Sigmoid colon (tissue), 4 donors: ENCODE measurements around the gene AVPR1B.

Source experiments
- CTCF ChIP-seq, 4 experiments: fragments of 450-650 bp in 3 of 4; fragments of 200-600 bp in 1 of 4; IDR thresholded peaks; one replicate each; pipeline ENCODE4 v1.5.1; 2016 to 2019; ENCODE audit warnings: antibody characterized with exemption in 4 of 4, mild to moderate bottlenecking in 3 of 4, moderate library complexity in 2 of 4
- EP300 ChIP-seq, 4 donors: sonication (generic); formaldehyde crosslinking; IDR thresholded peaks; one replicate each; pipeline ENCODE4 v1.6.1; 2017; ENCODE audit warnings: antibody characterized with exemption in 4 of 4
- POLR2A ChIP-seq, 2 donors: fragments of 450-650 bp; IDR thresholded peaks; one replicate each; pipeline ENCODE4 v1.6.1; 2016; ENCODE audit warnings: antibody characterized with exemption in 2 of 2, mild to moderate bottlenecking in 2 of 2, moderate library complexity in 2 of 2
- POLR2AphosphoS5 ChIP-seq, 4 donors: sonication (generic); formaldehyde crosslinking; IDR thresholded peaks; one replicate each; pipeline ENCODE4 v1.6.1; 2017; ENCODE audit warnings: antibody characterized with exemption in 4 of 4

DNA sequence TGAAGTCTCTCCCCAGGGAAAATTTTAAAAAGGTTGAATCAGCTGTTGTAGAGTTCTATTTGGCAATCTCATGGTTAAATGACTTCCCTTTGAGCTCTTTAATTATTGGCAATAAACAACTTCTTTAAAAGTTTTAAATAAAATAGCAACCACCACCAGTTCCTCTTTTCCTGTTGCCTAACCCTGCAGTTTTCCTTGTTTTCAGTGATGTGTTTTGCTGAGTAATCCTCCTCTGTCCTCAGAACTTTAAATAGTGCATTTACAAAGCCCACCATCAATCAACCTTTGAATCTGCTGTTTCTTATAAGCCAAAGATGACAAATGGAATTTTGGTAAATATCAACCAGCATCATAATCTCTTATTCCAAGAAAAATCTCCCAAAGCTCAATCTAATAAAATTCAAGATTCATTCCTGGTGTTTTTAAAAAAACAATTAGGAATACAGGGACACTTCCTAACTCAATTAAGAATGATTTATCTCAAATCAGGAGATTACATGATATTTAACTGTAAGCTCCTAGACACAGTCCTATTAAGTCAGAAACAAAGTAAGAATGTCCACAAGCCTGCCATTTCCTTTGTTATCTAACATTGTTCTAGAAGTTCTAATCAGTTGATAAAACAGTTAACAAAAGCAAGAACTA, 14.8 kb downstream of the AVPR1B start:
- TF ChIP-seq CTCF (IDR thresholded peaks at IDR 0.05), result no peak
- TF ChIP-seq POLR2A (IDR thresholded peaks at IDR 0.05), result no peak
- no peak for TF ChIP-seq POLR2AphosphoS5 (IDR thresholded peaks at IDR 0.05)
- no peak for TF ChIP-seq EP300 (IDR thresholded peaks at IDR 0.05)
